Measurements from ENCODE around the gene SCFD2. TPM values are rescaled to one million over a fixed set of nuclear protein-coding genes. Genes with fewer than 3 reads are reported as not detected.

The SCFD2 gene
- total and polyA plus RNA-seq, 9 donors, result 5.1 to 42.1 (median 13.5) TPM

DNA sequence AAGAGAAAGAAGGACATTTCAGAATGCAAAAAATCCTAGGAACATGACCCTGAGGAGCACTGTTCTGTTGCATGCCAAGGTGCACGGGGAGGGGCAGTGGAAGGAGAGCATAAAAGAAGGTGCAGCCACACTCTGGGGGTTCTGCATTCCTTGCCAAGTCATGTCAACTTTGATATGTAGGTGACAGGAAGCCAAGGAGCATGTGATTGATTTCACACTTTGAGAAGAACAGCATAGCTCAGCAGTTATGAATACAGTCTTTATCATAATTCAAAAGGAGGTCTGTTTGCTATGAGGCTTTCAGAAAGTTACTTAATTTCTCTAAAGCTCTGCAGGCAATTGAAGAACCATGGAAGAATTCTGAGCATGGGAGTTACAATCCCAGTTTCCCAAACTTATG is 50.6 kb downstream of the SCFD2 start:
- no peak for DNase-seq
- TF ChIP-seq POLR2A (IDR thresholded peaks at IDR 0.05), result no peak
- TF ChIP-seq, protein P1, sequence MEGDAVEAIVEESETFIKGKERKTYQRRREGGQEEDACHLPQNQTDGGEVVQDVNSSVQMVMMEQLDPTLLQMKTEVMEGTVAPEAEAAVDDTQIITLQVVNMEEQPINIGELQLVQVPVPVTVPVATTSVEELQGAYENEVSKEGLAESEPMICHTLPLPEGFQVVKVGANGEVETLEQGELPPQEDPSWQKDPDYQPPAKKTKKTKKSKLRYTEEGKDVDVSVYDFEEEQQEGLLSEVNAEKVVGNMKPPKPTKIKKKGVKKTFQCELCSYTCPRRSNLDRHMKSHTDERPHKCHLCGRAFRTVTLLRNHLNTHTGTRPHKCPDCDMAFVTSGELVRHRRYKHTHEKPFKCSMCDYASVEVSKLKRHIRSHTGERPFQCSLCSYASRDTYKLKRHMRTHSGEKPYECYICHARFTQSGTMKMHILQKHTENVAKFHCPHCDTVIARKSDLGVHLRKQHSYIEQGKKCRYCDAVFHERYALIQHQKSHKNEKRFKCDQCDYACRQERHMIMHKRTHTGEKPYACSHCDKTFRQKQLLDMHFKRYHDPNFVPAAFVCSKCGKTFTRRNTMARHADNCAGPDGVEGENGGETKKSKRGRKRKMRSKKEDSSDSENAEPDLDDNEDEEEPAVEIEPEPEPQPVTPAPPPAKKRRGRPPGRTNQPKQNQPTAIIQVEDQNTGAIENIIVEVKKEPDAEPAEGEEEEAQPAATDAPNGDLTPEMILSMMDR (IDR thresholded peaks at IDR 0.05), result no peak
- no peak for TF ChIP-seq EP300 (IDR thresholded peaks at IDR 0.05)
- no peak overlapping the region for H3K4me3 ChIP-seq
- 50 to 60% (median 56%) methylated on average over 1 of the region's 1 CpG for WGBS, 3 donors
- intact Hi-C loops (cut with DNase I), result no loop called here
- H3K27me3 ChIP-seq, result no peaks in the 10 kb centered on the region
- peaks cover 1% of the 10 kb centered on the region for H3K4me1 ChIP-seq (ENCODE audit: insufficient read depth)
- H3K9me3 ChIP-seq, result no peaks in the 10 kb centered on the region
- H3K36me3 ChIP-seq, result no peaks in the 10 kb centered on the region
- no peak overlapping the region for H3K27ac ChIP-seq

GRCh38 chr4:53314252-53314651 is 51.6 kb downstream of the SCFD2 start:
- WGBS, 3 donors, result 88 to 93% (median 89%) methylated on average over 4 of the region's 4 CpGs
- H3K36me3 ChIP-seq, result no peaks in the 10 kb centered on the region
- H3K4me3 ChIP-seq, result no peak overlapping the region
- H3K27me3 ChIP-seq, result no peaks in the 10 kb centered on the region
- no peak for TF ChIP-seq POLR2A (IDR thresholded peaks at IDR 0.05)
- no peak for TF ChIP-seq EP300 (IDR thresholded peaks at IDR 0.05)
- TF ChIP-seq, protein P1 (IDR thresholded peaks at IDR 0.05), result no peak
- no peak for DNase-seq
- H3K4me1 ChIP-seq (ENCODE audit: insufficient read depth), result peaks cover 2% of the 10 kb centered on the region
- no peak overlapping the region for H3K27ac ChIP-seq
- intact Hi-C loops (cut with DNase I), result no loop called here
- no peaks in the 10 kb centered on the region for H3K9me3 ChIP-seq

DNA sequence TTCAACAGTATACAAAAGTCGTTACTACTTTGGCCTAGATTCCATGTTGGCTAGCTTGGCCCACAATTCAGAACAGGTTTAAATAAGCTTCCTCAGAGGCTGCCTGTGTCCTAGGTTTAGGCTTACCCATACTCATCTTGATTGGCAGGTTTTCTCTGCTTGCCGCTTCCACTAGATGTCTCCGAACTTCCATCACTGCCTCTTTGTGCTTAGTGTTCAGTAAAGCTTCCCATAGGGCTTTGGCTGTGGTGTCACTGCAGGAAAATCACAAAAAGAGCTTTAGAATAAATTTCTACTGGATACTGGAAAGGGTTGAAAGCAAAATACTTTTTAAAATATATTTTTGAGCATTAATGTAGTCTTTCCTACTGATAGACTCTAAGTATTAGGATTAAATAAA is 52.4 kb downstream of the SCFD2 start:
- no peaks in the 10 kb centered on the region for H3K9me3 ChIP-seq
- H3K27ac ChIP-seq, result no peak overlapping the region
- no peaks in the 10 kb centered on the region for H3K36me3 ChIP-seq
- intact Hi-C loops (cut with DNase I), result no loop called here
- DNase-seq, result no peak
- no peak overlapping the region for H3K4me3 ChIP-seq
- TF ChIP-seq, protein P1 (IDR thresholded peaks at IDR 0.05), result no peak
- no peak for TF ChIP-seq EP300 (IDR thresholded peaks at IDR 0.05)
- TF ChIP-seq POLR2A (IDR thresholded peaks at IDR 0.05), result no peak
- peaks cover 2% of the 10 kb centered on the region for H3K4me1 ChIP-seq (ENCODE audit: insufficient read depth)
- no peaks in the 10 kb centered on the region for H3K27me3 ChIP-seq
- 93 to 96% (median 94%) methylated on average over 3 of the region's 3 CpGs for WGBS, 3 donors

DNA sequence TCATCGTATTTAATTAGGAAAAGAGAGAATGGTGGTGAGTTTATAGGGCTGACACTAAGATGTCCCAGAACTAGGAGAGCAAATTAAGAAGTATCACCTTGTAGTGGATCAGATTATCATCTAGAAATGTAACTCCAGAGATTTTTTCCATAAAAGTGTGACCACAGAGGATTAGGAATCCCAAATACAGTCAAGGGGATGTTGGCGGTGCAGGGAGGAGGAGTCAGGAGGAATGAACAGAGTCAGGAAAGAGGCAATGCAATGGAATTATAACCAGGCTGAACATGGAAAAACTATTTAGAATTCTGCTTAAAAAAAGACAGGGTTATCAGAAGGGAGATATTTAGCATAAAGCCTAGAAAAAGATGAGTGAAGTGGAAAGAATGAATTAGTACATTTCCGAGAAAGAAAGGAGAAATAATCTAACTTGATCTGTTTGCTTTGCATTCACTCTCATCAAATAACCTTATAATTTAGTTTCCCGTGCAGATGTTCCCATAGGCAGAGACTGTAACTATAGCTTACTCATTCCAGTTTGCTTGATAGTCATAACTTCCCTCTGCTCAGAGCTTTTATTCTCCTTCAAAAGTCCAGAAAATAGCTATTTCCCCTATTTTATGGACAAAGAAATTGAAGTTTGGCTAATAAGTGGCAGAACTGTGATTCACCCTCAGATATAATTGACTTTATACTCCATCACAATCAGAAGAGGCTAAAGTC is 56.4 kb downstream of the SCFD2 start:
- WGBS, 3 donors, result 61 to 76% (median 73%) methylated on average over 4 of the region's 4 CpGs
- H3K36me3 ChIP-seq, result no peaks in the 10 kb centered on the region
- peak overlapping the region in 1 of 2 donors; percentile 59 for H3K27ac ChIP-seq
- intact Hi-C loops (cut with DNase I), result no loop called here
- H3K4me1 ChIP-seq (ENCODE audit: insufficient read depth), result peaks cover 1% of the 10 kb centered on the region
- no peaks in the 10 kb centered on the region for H3K9me3 ChIP-seq
- DNase-seq, result no peak
- no peak for TF ChIP-seq POLR2A (IDR thresholded peaks at IDR 0.05)
- no peak for TF ChIP-seq EP300 (IDR thresholded peaks at IDR 0.05)
- no peak overlapping the region for H3K4me3 ChIP-seq
- H3K27me3 ChIP-seq, result no peaks in the 10 kb centered on the region

Measured in ovary (tissue), 9 donors.